GM23338 (cell line): Measurements from ENCODE around the gene CDK14. TPM values are rescaled to one million over a fixed set of nuclear protein-coding genes. Genes with fewer than 3 reads are reported as not detected.

Source experiments
- ATAC-seq: fragments of 200-7000 bp; cut with Tn5 transposase; 3 replicates; pipeline ENCODE4 v1.9.1; 2020
- DNase-seq: peaks from one replicate; pipeline ENCODE4 v3.0.0-alpha.2; 2015; ENCODE audit warnings: low spot score
- H2AFZ ChIP-seq: fragments of 200-600 bp; sonication (generic); 2 replicates; pipeline ENCODE4 v1.8.0; 2016; ENCODE audit warnings: antibody characterized with exemption, mild to moderate bottlenecking, moderate library complexity
- H3F3A ChIP-seq: fragments of 200-600 bp; sonication (generic); replicated peaks from 2 replicates; pipeline ENCODE4 v1.8.0; 2017; ENCODE audit warnings: antibody characterized with exemption, mixed run types, low read depth
- H3K27ac ChIP-seq: fragments of 200-600 bp; sonication (generic); 2 replicates; pipeline ENCODE4 v1.6.1; 2016; ENCODE audit warnings: low read depth
- H3K27me3 ChIP-seq: fragments of 200-600 bp; sonication (generic); 2 replicates; pipeline ENCODE4 v1.8.0; 2016; ENCODE audit warnings: mild to moderate bottlenecking, mixed run types, moderate library complexity; ENCODE audit not compliant: insufficient read depth
- H3K36me3 ChIP-seq: fragments of 200-600 bp; sonication (generic); 2 replicates; pipeline ENCODE4 v1.8.0; 2016; ENCODE audit warnings: mild to moderate bottlenecking; ENCODE audit not compliant: insufficient read depth
- H3K4me1 ChIP-seq: fragments of 200-600 bp; sonication (generic); 2 replicates; pipeline ENCODE4 v1.8.0; 2016; ENCODE audit warnings: mild to moderate bottlenecking, moderate library complexity; ENCODE audit not compliant: insufficient read depth
- H3K4me2 ChIP-seq: fragments of 200-600 bp; sonication (generic); 2 replicates; pipeline ENCODE4 v1.7.1; 2017; ENCODE audit warnings: mixed run types
- H3K4me3 ChIP-seq: fragments of 200-600 bp; sonication (generic); 2 replicates; pipeline ENCODE4 v1.6.1; 2016; ENCODE audit warnings: mixed run types
- H3K79me2 ChIP-seq: fragments of 200-600 bp; sonication (generic); replicated peaks from 2 replicates; pipeline ENCODE4 v1.8.0; 2017; ENCODE audit warnings: mild to moderate bottlenecking; ENCODE audit not compliant: insufficient read depth
- H3K9me2 ChIP-seq: fragments of 200-600 bp; sonication (generic); 2 replicates; pipeline ENCODE4 v1.8.0; 2017; ENCODE audit not compliant: insufficient read depth
- H4K20me1 ChIP-seq: fragments of 200-600 bp; sonication (generic); replicated peaks from 2 replicates; pipeline ENCODE4 v1.8.0; 2017; ENCODE audit warnings: mild to moderate bottlenecking; ENCODE audit not compliant: insufficient read depth
- H3K27ac Mint-ChIP-seq: 2 replicates; pipeline ENCODE4 v1.8.0; 2020; ENCODE audit warnings: inconsistent platforms, mild to moderate bottlenecking, moderate library complexity, mixed read lengths
- H3K27me3 Mint-ChIP-seq: 3 replicates; pipeline ENCODE4 v1.8.0; 2022; ENCODE audit warnings: low read depth, mild to moderate bottlenecking, moderate library complexity, mixed read lengths, inconsistent platforms; ENCODE audit not compliant: insufficient read depth, poor library complexity
- H3K36me3 Mint-ChIP-seq: 3 replicates; pipeline ENCODE4 v1.8.0; 2021; ENCODE audit warnings: low read depth, mild to moderate bottlenecking, inconsistent platforms, moderate library complexity, mixed read lengths
- H3K4me1 Mint-ChIP-seq: 3 replicates; pipeline ENCODE4 v1.8.0; 2020; ENCODE audit warnings: mild to moderate bottlenecking, inconsistent platforms, mixed read lengths
- H3K4me3 Mint-ChIP-seq: 3 replicates; pipeline ENCODE4 v1.8.0; 2021; ENCODE audit warnings: moderate library complexity, mild to moderate bottlenecking, inconsistent platforms, mixed read lengths
- H3K9me3 Mint-ChIP-seq: 3 replicates; pipeline ENCODE4 v1.8.0; 2020; ENCODE audit warnings: moderate library complexity, mild to moderate bottlenecking, inconsistent platforms, mixed read lengths
- ETS1 ChIP-seq: IDR thresholded peaks from 2 replicates; pipeline ENCODE4 v1.6.1; 2016; ENCODE audit warnings: antibody characterized with exemption
- EZH2 ChIP-seq: fragments of 200-600 bp; sonication (generic); IDR thresholded peaks from one replicate; pipeline ENCODE4 v1.8.0; 2017; ENCODE audit warnings: antibody characterized with exemption, mild to moderate bottlenecking, low read depth; ENCODE audit not compliant: unreplicated experiment
- EZH2phosphoT487 ChIP-seq: fragments of 200-600 bp; sonication (generic); IDR thresholded peaks from one replicate; pipeline ENCODE4 v1.8.1; 2018; ENCODE audit warnings: antibody characterized with exemption; ENCODE audit not compliant: unreplicated experiment
- JUNB ChIP-seq: IDR thresholded peaks from one replicate; pipeline ENCODE4 v1.6.1; 2016; ENCODE audit warnings: antibody characterized with exemption; ENCODE audit not compliant: unreplicated experiment
- NANOG ChIP-seq: IDR thresholded peaks from 2 replicates; pipeline ENCODE4 v1.6.1; 2016; ENCODE audit warnings: antibody characterized with exemption, borderline replicate concordance
- POLR2AphosphoS5 ChIP-seq: IDR thresholded peaks from 2 replicates; pipeline ENCODE4 v1.6.1; 2016; ENCODE audit warnings: antibody characterized with exemption, low read depth
- ZNF114 ChIP-seq: fragments of 250-450 bp; sonication (Bioruptor Pico); IDR thresholded peaks from 2 replicates; pipeline ENCODE4 v1.5.0; 2020; ENCODE audit warnings: mild to moderate bottlenecking, moderate library complexity
- ZNF331 ChIP-seq: fragments of 250-450 bp; sonication (Bioruptor Pico); IDR thresholded peaks from 2 replicates; pipeline ENCODE4 v1.5.0; 2020; ENCODE audit warnings: low read depth, mild to moderate bottlenecking, moderate library complexity
- ZNF462 ChIP-seq: fragments of 250-450 bp; sonication (Bioruptor Pico); IDR thresholded peaks from 2 replicates; pipeline ENCODE4 v1.5.0; 2020; ENCODE audit warnings: mild to moderate bottlenecking, moderate library complexity
- polyA plus RNA-seq: library from polyadenylated mRNA; unstranded; fragments of >200 nt; fragmentation: Nextera tagmentation; extraction: Ambion mirVana; gene quantifications from 2 replicates; pipeline ENCODE4 v1.2.1, GENCODE V29; 2016
- total RNA-seq: library from RNA; depleted of rRNA; stranded (reverse); fragments of >200 nt; shearing (Covaris generic); gene quantifications from 2 replicates; pipeline ENCODE4 v1.2.3, GENCODE V29; 2014
- TF ChIP-seq, protein P1 (sequence below), 2 experiments: fragments of 200-600 bp in 1 of 2; sonication (generic) in 1 of 2; conservative IDR thresholded peaks; 2 replicates each; pipeline versions ENCODE4 v1.5.1 to v1.6.1; 2016 to 2017; ENCODE audit warnings: antibody characterized with exemption in 2 of 2, low read depth in 2 of 2, mild to moderate bottlenecking in 2 of 2, moderate library complexity in 1 of 2

The CDK14 gene
- total and polyA plus RNA-seq, 2 experiments from 2014 or later: 11.2 to 24.0 TPM

DNA sequence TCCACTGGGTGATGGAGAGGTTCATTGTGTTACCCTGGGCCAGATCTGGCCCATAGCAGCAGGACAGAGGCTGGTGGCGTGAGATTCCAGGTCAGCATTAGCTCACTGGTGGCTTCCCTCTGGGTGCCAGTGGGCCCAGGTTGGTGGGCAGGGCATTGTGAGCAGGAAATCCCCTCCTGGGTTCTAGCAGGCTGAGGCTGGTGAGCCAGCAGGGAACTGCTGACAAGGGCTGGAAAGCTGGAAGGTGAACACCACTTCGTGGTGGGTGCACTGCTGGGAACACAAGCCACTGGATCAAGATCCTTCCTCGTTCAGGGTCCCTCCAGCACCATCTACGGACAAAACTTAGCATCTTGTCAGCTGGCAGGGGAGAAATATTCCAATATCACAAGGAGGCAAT is 408.9 kb downstream of the CDK14 start:
- ATAC-seq (no peak), DNase-seq (no peak)
- no peak overlapping the region for H3K4me3 Mint-ChIP-seq
- no peak for TF ChIP-seq JUNB
- TF ChIP-seq, protein P1, sequence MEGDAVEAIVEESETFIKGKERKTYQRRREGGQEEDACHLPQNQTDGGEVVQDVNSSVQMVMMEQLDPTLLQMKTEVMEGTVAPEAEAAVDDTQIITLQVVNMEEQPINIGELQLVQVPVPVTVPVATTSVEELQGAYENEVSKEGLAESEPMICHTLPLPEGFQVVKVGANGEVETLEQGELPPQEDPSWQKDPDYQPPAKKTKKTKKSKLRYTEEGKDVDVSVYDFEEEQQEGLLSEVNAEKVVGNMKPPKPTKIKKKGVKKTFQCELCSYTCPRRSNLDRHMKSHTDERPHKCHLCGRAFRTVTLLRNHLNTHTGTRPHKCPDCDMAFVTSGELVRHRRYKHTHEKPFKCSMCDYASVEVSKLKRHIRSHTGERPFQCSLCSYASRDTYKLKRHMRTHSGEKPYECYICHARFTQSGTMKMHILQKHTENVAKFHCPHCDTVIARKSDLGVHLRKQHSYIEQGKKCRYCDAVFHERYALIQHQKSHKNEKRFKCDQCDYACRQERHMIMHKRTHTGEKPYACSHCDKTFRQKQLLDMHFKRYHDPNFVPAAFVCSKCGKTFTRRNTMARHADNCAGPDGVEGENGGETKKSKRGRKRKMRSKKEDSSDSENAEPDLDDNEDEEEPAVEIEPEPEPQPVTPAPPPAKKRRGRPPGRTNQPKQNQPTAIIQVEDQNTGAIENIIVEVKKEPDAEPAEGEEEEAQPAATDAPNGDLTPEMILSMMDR (conservative IDR thresholded peaks at IDR 0.05; ENCODE audit: low read depth in 2 of 2): peak in 1 of 2 experiments; percentile 5; a peak in 1 of 4 replicates
- H3K27ac Mint-ChIP-seq: no peak overlapping the region
- peaks cover 7% of the 10 kb centered on the region; the same call in 2 of the 3 replicates for H3K4me1 Mint-ChIP-seq
- no peaks in the 10 kb centered on the region for H3K27me3 Mint-ChIP-seq
- Histone ChIP-seq H3K79me2 (no peaks in the 10 kb centered on the region), H2AFZ (no peak overlapping the region), H3K4me2 (no peak overlapping the region), H3K27me3 (no peaks in the 10 kb centered on the region), H4K20me1 (no peaks in the 10 kb centered on the region), H3K9me2 (peaks cover 5% of the 10 kb centered on the region; the same call in 1 of the 2 replicates), H3K4me1 (no peaks in the 10 kb centered on the region), H3F3A (no peaks in the 10 kb centered on the region), H3K27ac (no peak overlapping the region), H3K36me3 (no peaks in the 10 kb centered on the region), H3K4me3 (no peak overlapping the region)
- no peaks in the 10 kb centered on the region for H3K9me3 Mint-ChIP-seq
- H3K36me3 Mint-ChIP-seq: no peaks in the 10 kb centered on the region; the same call in 2 of the 3 replicates

- ATAC-seq (no peak), DNase-seq (no peak)
- H3F3A ChIP-seq: no peaks in the 10 kb centered on the region
- no peaks in the 10 kb centered on the region for H3K36me3 ChIP-seq
- peaks cover 5% of the 10 kb centered on the region; the same call in 1 of the 2 replicates for H3K9me2 ChIP-seq
- H3K36me3 Mint-ChIP-seq: no peaks in the 10 kb centered on the region; the same call in 2 of the 3 replicates
- no peak overlapping the region for H2AFZ ChIP-seq
- H3K79me2 ChIP-seq: no peaks in the 10 kb centered on the region
- H3K4me2 ChIP-seq: no peak overlapping the region
- no peak overlapping the region for H3K27ac Mint-ChIP-seq
- no peaks in the 10 kb centered on the region for H3K4me1 ChIP-seq
- H3K27me3 ChIP-seq: no peaks in the 10 kb centered on the region
- peaks cover 7% of the 10 kb centered on the region; the same call in 2 of the 3 replicates for H3K4me1 Mint-ChIP-seq
- no peak overlapping the region for H3K4me3 Mint-ChIP-seq
- no peak overlapping the region for H3K4me3 ChIP-seq
- no peaks in the 10 kb centered on the region for H3K27me3 Mint-ChIP-seq
- no peaks in the 10 kb centered on the region for H3K9me3 Mint-ChIP-seq
- no peak overlapping the region for H3K27ac ChIP-seq
- H4K20me1 ChIP-seq: no peaks in the 10 kb centered on the region
- no peak for TF ChIP-seq ETS1
- TF ChIP-seq POLR2AphosphoS5: no peak
- TF ChIP-seq EZH2: no peak
- TF ChIP-seq ZNF331: no peak
- TF ChIP-seq EZH2phosphoT487: no peak
- TF ChIP-seq, protein P1 (conservative IDR thresholded peaks at IDR 0.05; ENCODE audit: low read depth in 2 of 2): no peak
- no peak for TF ChIP-seq NANOG
- no peak for TF ChIP-seq ZNF114
- TF ChIP-seq ZNF462 (CRISPR knock-in tag): no peak
These were observed 409.7 kb downstream of the CDK14 start for GRCh38 chr7:91005841-91006240.
